Embryonic facial prominence (tissue), 1 donor: ENCODE results near the gene CADPS2.

Experiments used
- DNase-seq: peaks from one replicate; pipeline ENCODE4 v3.0.0-alpha.2; 2016; ENCODE audit errors: extremely low spot score

CADPS2 gene

DNA sequence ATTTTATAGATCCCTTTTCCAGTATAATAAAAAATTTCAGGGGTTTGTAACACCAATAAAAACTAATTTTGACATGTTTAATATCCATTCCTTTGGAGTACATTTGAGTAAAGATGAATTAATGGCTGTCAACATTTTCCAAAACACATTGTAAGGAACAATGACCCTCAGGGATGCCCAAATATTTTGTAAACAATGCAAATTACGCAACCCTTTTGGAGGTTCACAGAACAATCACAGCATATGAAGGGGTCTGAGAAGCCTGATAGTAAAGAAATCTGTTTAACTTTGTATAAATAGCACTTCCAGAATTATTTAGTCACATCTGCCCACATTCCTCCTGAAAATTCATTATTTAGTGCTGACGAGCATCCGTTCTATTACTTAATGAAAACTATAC is 428.9 kb downstream of the CADPS2 start:
- no peak for DNase-seq

DNA sequence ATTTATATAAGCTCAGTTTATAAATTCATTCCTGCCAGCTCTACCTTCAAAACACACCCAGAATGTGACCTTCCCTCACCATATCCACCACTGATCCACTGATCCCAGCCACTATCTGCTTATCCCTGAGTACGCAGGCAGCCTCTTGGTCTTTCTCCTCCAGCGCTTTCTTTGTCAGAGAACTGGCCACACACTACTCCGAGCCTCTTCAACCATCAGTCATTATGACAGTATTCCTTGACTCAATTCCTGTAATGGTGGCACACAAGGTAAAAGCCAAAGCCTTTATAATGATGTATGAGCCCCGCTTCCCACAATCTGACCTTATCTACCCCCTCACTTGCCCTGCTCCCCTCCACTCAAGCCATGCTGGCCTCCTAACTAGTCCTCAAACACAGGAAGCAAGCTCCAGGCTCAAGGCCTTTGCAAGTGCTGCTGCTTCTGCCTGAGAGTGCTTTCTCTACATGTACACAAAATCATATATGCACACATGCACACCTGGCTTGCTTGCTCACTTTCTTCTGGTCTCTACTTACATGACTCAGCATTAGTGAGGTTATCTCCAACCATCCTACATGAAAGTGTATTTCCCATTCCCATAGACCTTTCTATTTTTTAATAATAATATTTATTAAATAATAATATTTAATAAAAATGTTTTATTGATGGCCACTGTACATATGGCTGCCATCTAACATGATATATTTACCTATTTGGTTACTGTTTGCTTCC is 431.3 kb downstream of the CADPS2 start:
- no peak for DNase-seq

DNA sequence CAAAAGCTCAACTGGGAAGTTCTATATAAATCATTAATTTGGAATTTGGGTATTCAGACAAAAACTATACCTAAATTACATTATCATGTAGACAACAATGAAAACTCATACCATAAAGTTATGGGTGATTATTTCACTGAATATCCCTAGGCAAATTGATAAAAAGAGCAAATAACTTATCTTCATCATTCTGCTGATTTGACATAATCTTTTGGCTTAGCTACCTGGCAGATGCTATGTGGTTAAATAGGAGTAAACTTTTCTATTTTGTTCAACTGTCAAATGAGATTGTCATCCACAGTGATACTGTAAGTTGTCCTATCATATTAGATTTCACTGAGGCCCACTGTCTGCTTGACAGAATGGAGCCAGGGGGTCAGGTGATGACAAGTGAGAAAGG is 432.8 kb downstream of the CADPS2 start:
- DNase-seq, result no peak

DNA sequence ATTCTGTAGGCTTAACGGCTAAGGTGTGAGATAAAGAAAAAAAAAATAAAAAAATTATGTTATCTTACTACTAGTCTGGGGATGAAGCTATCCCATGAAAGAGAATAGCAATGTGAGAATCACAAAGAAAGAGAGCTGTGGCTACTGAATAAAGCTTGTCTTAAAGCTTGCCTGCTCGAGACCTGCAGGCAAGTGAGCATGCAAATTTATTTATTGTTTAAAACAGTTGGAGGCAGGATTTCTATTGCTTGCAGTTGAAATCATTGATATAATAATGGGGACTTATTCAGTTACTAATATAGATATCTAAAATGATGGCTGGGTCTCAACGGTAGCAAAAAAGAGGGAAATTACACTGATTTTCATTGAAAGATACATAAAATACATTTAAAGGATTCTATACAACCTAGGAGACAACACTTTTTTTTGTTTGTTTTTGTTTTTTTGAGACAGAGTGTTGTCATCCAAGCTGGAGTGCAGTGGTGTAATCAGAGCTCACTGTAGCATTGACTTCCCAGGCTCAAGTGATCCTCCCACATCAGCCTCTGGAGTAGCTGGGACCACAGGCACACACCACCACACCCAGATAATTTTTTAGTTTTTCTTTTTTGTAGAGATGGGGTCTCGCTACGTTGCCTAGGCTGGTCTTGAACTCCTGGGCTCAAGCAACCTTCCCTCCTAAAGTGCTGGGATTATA is 437.2 kb downstream of the CADPS2 start:
- DNase-seq, result no peak

DNA sequence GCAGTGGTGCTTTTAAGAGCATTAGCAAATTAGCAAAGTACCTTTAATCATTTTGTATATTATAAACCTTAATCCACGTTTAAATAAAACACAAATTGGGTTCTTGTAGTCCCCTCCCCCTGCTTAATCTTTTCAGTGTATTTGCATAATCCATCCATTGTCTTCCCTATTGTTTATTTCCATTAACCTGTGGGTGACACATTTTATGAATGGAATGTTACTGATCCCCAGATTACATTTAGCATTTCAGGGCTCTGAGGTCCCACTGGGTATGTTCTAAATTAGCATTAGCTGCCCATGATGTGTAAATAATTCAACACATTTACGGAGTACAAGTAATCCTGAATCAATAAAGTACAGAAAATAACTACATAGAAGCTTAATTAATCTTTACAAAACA is 443.3 kb downstream of the CADPS2 start:
- DNase-seq, result no peak

DNA sequence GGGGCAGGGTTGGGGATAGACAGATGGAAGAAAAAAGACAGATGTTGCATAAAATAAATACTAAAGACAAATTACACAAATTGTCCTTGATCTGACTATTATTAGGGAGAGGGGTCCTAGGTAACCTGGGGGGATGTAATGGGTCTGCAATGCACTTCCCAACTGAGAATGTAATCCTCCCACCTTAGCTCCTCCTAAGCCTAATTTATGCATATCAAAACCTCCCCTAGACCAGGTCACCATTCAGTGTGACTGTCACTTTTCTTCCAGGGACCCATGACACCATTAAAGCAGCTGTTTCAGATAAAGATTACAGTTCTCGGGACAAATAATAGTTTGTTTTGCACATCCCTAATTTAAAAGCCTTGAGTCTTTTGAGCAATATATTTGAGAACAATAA is 447.8 kb downstream of the CADPS2 start:
- no peak for DNase-seq

DNA sequence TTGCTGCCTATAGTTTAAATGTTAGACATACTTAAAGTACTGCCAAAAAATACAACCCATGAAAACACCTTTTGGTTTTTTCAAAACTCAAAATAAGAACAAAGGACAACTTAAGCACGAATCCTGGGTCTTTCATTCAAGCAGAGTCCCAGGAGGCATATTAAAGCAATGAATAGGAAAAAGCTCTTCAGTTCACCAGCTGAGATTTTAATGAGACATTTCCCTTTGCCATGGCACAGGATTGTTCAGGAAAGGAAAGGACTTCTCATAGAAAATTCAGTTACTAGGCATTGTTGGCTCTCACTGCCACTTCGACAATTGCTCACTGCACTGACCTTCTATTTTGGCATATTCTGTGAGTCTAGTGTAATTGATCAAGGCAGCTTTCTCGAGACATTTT is 448.3 kb downstream of the CADPS2 start:
- no peak for DNase-seq

DNA sequence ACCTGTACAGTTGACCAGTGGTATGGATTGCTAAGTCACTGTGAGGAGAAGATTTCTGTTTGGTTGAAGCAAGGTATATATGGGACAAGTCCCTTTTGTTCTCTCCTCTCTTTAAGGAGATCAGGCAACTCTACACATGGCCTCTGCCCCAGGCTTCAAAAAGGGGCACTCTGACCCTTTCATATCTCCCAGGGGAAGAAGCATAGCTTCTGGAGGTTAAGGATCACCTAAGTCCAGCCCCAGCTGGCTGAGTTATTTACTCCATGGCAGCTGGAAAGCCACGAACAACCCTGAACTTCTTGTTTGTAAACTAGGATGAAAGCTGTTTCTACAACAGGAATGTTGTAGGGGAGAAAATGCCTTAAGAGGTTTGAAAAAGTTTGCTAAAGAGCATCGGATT is 452.5 kb downstream of the CADPS2 start:
- no peak for DNase-seq

DNA sequence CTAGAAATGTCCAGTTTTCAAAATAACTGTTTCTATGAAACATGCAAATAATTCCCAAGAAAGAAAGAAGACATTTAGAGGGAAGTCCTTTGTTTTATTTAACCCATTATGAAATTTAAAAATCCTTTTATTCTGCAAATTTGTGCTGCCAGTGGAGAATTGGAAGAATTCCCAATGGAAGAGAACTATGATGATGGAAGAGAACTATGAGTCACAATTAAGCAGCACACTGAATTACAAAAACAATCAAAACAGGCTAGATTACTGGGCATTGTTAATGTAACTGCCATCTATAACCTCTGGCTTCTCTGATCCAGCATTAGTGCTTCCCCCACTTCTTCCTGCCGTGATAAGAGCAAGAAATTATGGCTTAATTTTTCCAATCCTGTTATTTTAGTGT is 455.6 kb downstream of the CADPS2 start:
- DNase-seq, result no peak

DNA sequence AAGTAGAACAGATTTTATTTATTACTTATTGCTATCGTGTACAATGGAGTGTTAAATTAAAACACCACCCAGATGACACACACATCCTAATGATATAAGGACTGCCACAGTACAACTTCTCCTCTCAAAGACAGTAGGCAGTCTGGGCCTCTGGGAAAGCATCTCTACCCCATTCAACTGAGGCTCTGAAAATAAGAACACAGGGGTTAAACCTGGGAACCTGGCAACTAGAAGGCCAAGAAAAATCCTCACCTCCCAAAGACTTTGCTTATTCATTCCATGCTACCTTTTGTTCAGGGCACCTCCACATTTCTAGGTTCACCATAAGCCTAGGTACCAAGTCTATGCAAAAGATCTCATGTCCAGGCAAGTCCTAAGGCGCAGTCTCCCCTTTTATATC is 456.3 kb downstream of the CADPS2 start:
- no peak for DNase-seq

DNA sequence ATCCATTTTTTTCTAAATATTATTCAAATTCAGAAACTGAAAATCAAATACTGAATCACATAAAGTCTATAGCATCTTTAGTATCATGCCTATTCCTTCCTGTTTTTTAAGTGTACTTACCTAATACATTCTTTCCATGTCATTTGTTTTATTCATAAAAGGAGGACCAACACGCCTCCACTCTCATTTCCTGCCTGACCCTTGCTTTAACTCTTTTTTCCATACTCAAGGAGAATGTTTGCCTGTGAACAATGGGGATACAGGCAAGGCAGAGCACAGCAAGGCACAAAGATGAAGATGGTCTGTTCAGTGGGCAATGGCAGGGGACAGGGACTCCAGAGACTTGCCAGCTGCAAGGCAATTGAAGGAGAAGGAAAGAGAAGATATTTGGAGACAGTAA is 460.5 kb downstream of the CADPS2 start:
- no peak for DNase-seq

DNA sequence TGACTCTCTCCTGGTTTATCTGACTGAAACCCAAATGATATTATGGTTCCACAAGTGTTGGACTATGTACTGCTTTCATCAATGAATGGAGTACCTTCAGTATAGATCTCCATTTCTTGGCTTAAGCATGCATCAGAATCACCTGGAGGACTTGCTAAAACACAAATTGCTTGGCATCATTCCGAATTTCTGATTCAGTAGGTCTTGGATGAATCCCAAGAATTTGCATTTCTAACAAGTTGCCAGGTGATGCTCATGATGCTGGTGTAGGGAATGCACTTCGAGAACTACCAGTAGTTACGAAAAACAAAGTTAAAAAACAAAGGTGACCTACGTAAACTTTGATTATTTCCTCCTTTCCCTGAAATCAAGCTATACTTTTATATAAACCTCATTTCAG is 462.7 kb downstream of the CADPS2 start:
- no peak for DNase-seq

DNA sequence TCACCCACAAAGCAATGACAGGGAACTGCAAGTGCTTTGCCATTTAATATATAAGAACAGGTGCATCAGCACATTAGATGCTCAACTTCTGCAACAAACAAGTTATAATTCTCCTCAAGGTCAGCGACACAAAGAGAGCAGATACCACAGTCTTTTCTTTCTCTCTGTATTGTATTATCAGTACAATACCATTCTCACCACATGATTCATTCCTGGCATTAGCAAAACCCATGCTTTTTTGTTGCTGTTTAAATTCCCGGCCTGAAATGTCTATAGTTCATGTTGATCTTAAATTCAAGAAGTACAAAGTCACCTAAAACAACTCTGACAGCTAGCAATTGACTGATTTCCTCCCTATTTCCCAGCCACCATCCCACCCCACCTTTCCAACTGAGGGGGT is 469.9 kb downstream of the CADPS2 start:
- DNase-seq, result no peak

DNA sequence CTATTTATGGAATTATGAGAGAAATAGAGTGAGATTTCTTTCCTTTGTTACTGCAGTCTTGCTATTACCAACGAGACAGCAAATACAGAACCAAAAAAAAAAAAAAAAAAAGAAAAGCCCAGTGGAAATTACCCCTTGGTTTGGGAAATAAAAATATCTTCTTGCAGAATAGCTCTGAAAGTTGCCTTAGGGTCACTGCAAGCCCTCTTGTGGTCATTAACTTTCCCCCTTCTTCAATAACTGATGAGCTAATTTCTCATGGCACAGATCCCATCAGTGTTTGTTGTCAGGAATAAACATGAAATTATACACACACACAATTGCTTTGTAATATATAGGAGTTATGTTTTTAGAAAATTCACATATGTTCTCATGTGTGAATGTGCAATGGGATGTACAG is 470.8 kb downstream of the CADPS2 start:
- no peak for DNase-seq

DNA sequence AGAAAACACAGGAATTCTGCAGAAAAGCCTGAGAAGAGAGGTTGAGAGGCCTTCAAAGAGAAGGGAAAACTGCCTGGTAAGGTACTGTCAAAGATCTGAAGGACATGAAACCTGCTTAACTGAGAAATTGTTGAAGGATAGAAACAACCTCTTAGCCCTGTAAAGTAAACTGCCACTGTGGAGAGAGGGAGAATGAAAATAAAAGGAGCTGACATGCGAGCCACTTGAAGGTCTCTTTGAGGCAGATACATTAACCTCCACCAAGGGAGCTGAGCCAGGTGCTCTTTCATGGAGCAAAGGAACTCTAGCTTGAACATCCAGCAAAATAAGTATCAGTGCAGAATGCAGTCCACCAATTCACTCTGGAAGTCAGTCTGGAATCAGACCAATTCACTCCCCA is 472.9 kb downstream of the CADPS2 start:
- no peak for DNase-seq

DNA sequence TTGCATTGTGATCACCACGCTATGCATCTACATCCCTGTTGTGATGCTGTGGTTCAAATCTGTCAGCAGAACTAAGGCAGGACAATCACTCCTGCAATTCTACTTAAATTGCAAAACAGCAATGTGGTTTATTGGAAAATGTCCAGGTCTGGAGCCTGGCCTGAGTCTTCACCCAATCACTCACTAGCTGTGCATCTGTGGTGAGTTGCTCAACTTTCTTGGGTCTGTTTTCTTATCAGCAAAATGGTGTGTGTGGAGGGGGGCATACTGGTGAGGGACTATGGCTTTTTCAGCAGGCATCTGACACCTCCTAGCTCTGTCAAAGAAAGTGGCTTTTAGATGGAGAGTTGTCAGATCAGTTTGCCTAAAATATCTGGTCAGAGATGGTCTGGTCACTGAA is 473.4 kb downstream of the CADPS2 start:
- DNase-seq, result no peak

DNA sequence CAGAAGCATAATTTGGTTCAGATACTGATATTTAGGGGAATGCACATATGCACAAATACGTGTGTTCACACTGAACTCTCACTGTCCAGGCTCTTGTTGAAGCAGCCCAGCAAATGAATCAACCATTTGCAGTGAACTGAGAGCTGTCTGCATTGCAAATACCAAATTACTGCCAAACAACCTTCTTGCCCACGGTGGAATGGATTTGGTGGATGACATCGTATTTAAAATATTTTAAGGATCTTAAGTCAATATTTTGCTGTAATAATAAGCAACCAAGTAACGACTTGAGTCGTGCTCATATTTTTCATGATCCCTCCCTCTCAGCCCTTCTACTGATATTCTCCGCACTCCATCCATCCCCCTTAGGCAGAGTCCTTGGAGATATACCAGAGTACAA is 473.8 kb downstream of the CADPS2 start:
- DNase-seq, result no peak

DNA sequence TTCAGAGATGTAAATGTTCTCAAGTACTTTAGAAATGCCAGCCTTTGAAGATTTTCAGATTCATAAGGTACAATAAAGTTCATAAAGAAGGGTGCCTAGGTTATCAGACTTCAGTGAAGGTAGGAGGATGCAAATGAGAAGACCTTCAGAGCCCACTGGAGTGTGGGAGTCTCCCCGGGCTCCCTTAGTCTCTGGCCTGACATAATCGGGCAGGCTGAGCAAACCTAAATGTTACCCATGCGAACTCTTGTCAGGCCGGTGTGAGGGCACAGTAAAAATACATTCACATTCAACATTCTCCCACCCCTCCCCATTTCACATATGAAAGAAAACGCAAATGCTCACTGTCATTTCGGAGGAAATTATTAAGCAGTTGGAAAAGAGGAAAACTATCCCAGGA is 479.1 kb downstream of the CADPS2 start:
- no peak for DNase-seq

DNA sequence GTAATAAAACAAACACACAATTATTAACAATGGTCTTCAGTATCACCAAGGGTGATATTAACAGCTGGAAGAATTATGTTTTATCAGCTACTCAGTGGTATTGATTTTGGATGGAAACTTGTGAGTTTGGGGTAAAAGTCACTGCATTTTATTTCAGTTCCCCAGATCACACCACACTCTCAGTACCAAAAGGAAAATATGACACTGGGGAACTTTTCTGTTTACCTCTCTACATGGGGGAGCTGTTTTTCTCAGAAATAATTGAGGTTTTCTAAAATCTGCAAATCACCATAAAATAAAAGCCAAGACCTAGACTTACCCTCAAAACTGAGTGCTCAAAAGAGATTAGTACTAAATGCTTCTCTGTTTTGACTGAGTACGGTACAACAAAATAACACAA is 483.1 kb downstream of the CADPS2 start:
- no peak for DNase-seq

DNA sequence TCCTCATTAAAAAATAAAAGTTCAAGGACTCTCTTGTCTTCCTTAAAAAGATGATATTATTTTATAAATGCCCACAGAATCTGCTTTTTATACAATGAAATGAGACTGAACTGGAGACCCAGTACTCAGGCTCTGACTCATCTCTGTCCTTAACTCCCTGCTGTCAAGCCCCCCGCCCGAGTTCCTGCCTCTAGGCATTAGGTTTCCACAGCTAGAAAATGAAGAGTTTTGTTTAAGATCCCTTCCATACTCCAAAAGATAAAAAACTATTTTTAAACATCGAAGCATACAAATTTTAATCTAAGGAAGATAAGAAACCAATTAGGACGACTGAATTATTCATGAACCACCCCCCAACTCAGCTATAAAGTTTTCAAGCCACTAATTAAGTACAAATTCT is 484.0 kb downstream of the CADPS2 start:
- no peak for DNase-seq

DNA sequence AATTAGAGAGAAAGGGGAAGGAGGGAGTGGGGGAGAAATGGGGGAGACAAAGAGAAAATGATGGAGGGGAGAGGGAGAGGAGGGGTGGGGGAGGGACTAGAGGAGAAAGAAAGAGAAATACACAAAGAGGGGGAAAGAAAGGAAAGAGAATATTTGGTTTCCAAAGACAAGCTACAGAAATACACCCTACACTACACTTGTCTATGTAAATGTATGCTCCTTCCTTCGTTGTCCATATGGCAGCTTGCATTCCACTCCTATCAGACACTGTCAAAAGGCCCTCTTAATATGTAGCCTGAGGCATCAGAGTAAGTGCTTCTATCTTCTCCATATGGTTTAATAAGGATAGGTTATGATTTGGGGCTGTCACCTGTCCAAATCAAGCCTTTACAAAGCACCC is 488.9 kb downstream of the CADPS2 start:
- no peak for DNase-seq

DNA sequence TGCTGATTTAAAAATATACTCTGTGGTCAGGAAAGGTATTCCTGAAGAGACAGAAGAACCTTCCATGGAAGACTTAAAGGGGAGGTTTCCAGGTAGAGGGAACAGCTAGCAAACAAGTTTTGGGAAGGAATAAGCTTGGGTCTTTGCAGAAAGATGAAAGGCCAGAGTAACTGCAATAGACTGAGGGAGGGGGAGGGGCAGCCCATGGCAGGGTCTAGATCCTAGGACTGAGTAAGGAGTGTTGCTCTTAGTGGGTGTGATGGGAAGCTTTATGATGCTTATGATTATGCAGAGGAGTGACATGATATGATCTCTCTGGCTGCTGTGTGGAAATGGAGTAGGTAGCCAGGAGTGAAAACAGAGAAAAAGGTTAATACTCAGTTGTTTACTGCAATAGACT is 491.7 kb downstream of the CADPS2 start:
- DNase-seq, result no peak

DNA sequence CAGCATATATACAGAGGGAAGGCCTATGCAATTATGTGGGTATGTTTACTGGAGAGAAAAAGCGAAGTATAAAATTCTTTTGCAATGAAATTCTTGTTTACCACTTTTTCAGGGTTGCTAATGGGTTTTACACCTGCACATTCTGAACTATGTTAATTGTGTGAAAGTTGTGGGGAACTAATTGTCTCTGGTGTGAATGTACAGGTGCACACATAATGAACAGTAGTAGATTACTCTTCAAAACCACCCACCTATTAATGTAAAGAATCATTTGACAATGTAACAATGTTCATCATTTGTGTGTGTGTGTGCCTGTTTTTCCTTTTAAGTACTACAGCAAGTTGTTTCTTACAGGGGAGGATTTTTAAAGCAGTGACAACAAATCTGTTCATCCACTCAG is 501.7 kb downstream of the CADPS2 start:
- DNase-seq, result no peak

DNA sequence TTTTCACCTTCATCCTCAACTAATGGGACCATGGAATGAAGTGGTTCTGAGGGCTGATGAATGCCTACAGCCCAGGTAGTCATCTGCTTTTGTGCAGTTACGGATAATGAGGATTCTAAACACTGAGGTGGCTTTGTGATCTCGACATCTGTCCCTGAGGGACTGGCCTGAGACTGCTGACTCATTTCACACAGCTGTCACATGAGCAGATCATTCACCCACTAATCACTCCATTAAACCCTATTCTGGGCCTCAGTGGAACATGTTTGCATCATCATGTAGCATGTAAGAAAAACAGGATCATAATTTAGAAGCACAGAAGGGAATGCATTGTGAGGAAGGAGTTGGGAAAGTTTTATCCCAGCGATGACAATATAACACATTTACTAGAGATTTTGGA is 502.3 kb downstream of the CADPS2 start:
- no peak for DNase-seq
